Measurements from ENCODE around the gene MTLN. TPM values are rescaled to one million over a fixed set of nuclear protein-coding genes. Genes with fewer than 3 reads are reported as not detected.
A peak's percentile ranks its signal among the peaks of the same experiment; 100 is the strongest.
"Not testable (repeated sequence)": the region's sequence is repeated elsewhere in the genome, so short reads cannot be mapped to it uniquely, and the experiment has no call there.

MTLN gene
- total RNA-seq (2014; rRNA removed; shearing (Covaris generic)) = 38.4 and 70.3 TPM in 2 replicates
- polyA plus RNA-seq (2016; fragmentation: Nextera tagmentation; extraction: Ambion mirVana) = 116 and 125 TPM in 2 replicates

GRCh38 chr2:110211938-110212858 lies at the start of gene MTLN:
TSS of gene MTLN (minus strand) at chr2:110212547. CDS start at chr2:110212525, 22 bp downstream.
- DNase-seq = peak; percentile 90

GRCh38 chr2:110261910-110262309 lies 49.6 kb upstream of the MTLN start:
- WGBS, 2 experiments (ENCODE audit: low coverage in 1 of 2, low lambda C conversion rate in 2 of 2, missing lambda C conversion rate in 2 of 2) = no CpG with 5 or more reads among the region's 1 CpG

More at GRCh38 chr2:110211938-110212858, at the start of gene MTLN:
- Histone ChIP-seq H3K4me2 (ENCODE audit: unreplicated experiment) (peak within 1 kb of the TSS; percentile 90), H3K4me3 (peak within 1 kb of the TSS; percentile 86), H4K20me1 (ENCODE audit: insufficient read depth) (no peaks in the 10 kb centered on the region), H3K79me2 (ENCODE audit: insufficient read depth) (peaks cover 20% of the 10 kb centered on the region), H3K9me3 (ENCODE audit: low read depth) (no peaks in the 10 kb centered on the region), H3K27ac (peak within 1 kb of the TSS; percentile 76), H3K9me2 (ENCODE audit: insufficient read depth) (no peaks in the 10 kb centered on the region), H3K9ac (peak within 1 kb of the TSS; percentile 86), H3F3A (ENCODE audit: insufficient read depth) (peaks cover 13% of the 10 kb centered on the region; the same call in 1 of the 2 replicates), H2AFZ (peak within 1 kb of the TSS; percentile 96), H3K27me3 (replicated peaks; ENCODE audit: insufficient read depth) (no peaks in the 10 kb centered on the region), H3K36me3 (ENCODE audit: low read depth) (no peaks in the 10 kb centered on the region), H3K4me1 (ENCODE audit: insufficient read depth) (no peaks in the 10 kb centered on the region)
- 1 to 3% methylated on average over 53 to 54 of the region's 54 CpGs for WGBS, 2 experiments (ENCODE audit: low coverage in 1 of 2, low lambda C conversion rate in 2 of 2, missing lambda C conversion rate in 2 of 2)
- TF ChIP-seq EZH2 (IDR thresholded peaks at IDR 0.05; ENCODE audit: insufficient read depth, poor library complexity, severe bottlenecking) (no peak), EZH2phosphoT487 (IDR thresholded peaks at IDR 0.05; ENCODE audit: insufficient read depth, low read depth) (no peak)
- in situ Hi-C loops (cut with MboI) = no loop called here

GRCh38 chr2:110248081-110248795 lies 35.9 kb upstream of the MTLN start:
- H4K20me1 ChIP-seq (ENCODE audit: insufficient read depth); H3K79me2 ChIP-seq (ENCODE audit: insufficient read depth); H3K27me3 ChIP-seq (replicated peaks; ENCODE audit: insufficient read depth); H3K36me3 ChIP-seq (ENCODE audit: low read depth); H3K27ac ChIP-seq; in situ Hi-C loops (cut with MboI); H3K9ac ChIP-seq; H3F3A ChIP-seq (ENCODE audit: insufficient read depth); H3K4me2 ChIP-seq (ENCODE audit: unreplicated experiment); H3K4me1 ChIP-seq (ENCODE audit: insufficient read depth); H3K4me3 ChIP-seq; H3K9me3 ChIP-seq (ENCODE audit: low read depth); H2AFZ ChIP-seq; H3K9me2 ChIP-seq (ENCODE audit: insufficient read depth): not testable (repeated sequence)
- peak; percentile 2 for DNase-seq
- WGBS, 2 experiments (ENCODE audit: low coverage in 1 of 2, low lambda C conversion rate in 2 of 2, missing lambda C conversion rate in 2 of 2) = 85 to 87% methylated on average over 4 to 6 of the region's 7 CpGs

More at GRCh38 chr2:110261910-110262309, 49.6 kb upstream of the MTLN start:
- in situ Hi-C loops (cut with MboI); H3F3A ChIP-seq (ENCODE audit: insufficient read depth); H3K27me3 ChIP-seq (replicated peaks; ENCODE audit: insufficient read depth); H3K4me1 ChIP-seq (ENCODE audit: insufficient read depth); H3K27ac ChIP-seq; H3K9me3 ChIP-seq (ENCODE audit: low read depth); H3K4me2 ChIP-seq (ENCODE audit: unreplicated experiment); H3K9ac ChIP-seq; H3K9me2 ChIP-seq (ENCODE audit: insufficient read depth); H4K20me1 ChIP-seq (ENCODE audit: insufficient read depth); DNase-seq; H3K79me2 ChIP-seq (ENCODE audit: insufficient read depth); H3K4me3 ChIP-seq; H2AFZ ChIP-seq; H3K36me3 ChIP-seq (ENCODE audit: low read depth): not testable (repeated sequence)

- H4K20me1 ChIP-seq (ENCODE audit: insufficient read depth); H3K4me3 ChIP-seq; H2AFZ ChIP-seq; H3K27me3 ChIP-seq (replicated peaks; ENCODE audit: insufficient read depth); H3K9me2 ChIP-seq (ENCODE audit: insufficient read depth); H3K4me2 ChIP-seq (ENCODE audit: unreplicated experiment); H3K9ac ChIP-seq; DNase-seq; H3K79me2 ChIP-seq (ENCODE audit: insufficient read depth); H3K27ac ChIP-seq; H3K4me1 ChIP-seq (ENCODE audit: insufficient read depth); H3K9me3 ChIP-seq (ENCODE audit: low read depth); H3F3A ChIP-seq (ENCODE audit: insufficient read depth); H3K36me3 ChIP-seq (ENCODE audit: low read depth); in situ Hi-C loops (cut with MboI): not testable (repeated sequence)
- WGBS, 2 experiments (ENCODE audit: low coverage in 1 of 2, low lambda C conversion rate in 2 of 2, missing lambda C conversion rate in 2 of 2) = no CpG with 5 or more reads among the region's 89 CpGs
These were observed 33.4 kb upstream of the MTLN start for GRCh38 chr2:110245488-110246435.

- H3K9me2 ChIP-seq (ENCODE audit: insufficient read depth); H3K4me3 ChIP-seq; H3K27me3 ChIP-seq (replicated peaks; ENCODE audit: insufficient read depth); H3K9me3 ChIP-seq (ENCODE audit: low read depth); H3K9ac ChIP-seq; H3K27ac ChIP-seq; H2AFZ ChIP-seq; H3K79me2 ChIP-seq (ENCODE audit: insufficient read depth); H4K20me1 ChIP-seq (ENCODE audit: insufficient read depth); H3K4me1 ChIP-seq (ENCODE audit: insufficient read depth); H3K36me3 ChIP-seq (ENCODE audit: low read depth); DNase-seq; H3F3A ChIP-seq (ENCODE audit: insufficient read depth); H3K4me2 ChIP-seq (ENCODE audit: unreplicated experiment); in situ Hi-C loops (cut with MboI): not testable (repeated sequence)
- 100% methylated on average over 1 of the region's 3 CpGs; no CpG with 5 or more reads in 1 of the 2 experiments for WGBS, 2 experiments (ENCODE audit: low coverage in 1 of 2, low lambda C conversion rate in 2 of 2, missing lambda C conversion rate in 2 of 2)
These were observed 30.9 kb upstream of the MTLN start for GRCh38 chr2:110243283-110243682.

- H3K9me2 ChIP-seq (ENCODE audit: insufficient read depth); H3K9me3 ChIP-seq (ENCODE audit: low read depth); H2AFZ ChIP-seq; H3K9ac ChIP-seq; in situ Hi-C loops (cut with MboI); H3K36me3 ChIP-seq (ENCODE audit: low read depth); DNase-seq; H3K79me2 ChIP-seq (ENCODE audit: insufficient read depth); H4K20me1 ChIP-seq (ENCODE audit: insufficient read depth); H3K4me2 ChIP-seq (ENCODE audit: unreplicated experiment); H3K4me3 ChIP-seq; H3F3A ChIP-seq (ENCODE audit: insufficient read depth); H3K27me3 ChIP-seq (replicated peaks; ENCODE audit: insufficient read depth); H3K4me1 ChIP-seq (ENCODE audit: insufficient read depth); H3K27ac ChIP-seq: not testable (repeated sequence)
- 55% methylated on average over 5 of the region's 5 CpGs; no CpG with 5 or more reads in 1 of the 2 experiments for WGBS, 2 experiments (ENCODE audit: low coverage in 1 of 2, low lambda C conversion rate in 2 of 2, missing lambda C conversion rate in 2 of 2)
These were observed 22.2 kb upstream of the MTLN start for GRCh38 chr2:110234514-110234913.
